Neural cell (in vitro differentiated cells): ENCODE data around the gene PLD2. TPM values are rescaled to one million over a fixed set of nuclear protein-coding genes. Genes with fewer than 3 reads are reported as not detected.

Source experiments
- H2AFZ ChIP-seq: fragments of 200-600, 300-800 bp; sonication (generic), shearing (Covaris generic); 2 replicates; pipeline ENCODE4 v1.6.0; 2014; ENCODE audit warnings: low read depth, mild to moderate bottlenecking, antibody characterized with exemption, low read length, moderate library complexity
- H3F3A ChIP-seq: fragments of 200-600 bp; shearing (Covaris generic); 2 replicates; pipeline ENCODE4 v1.6.1; 2016; ENCODE audit warnings: mild to moderate bottlenecking, moderate library complexity, mixed read lengths, antibody characterized with exemption, low read length; ENCODE audit not compliant: insufficient read depth, poor library complexity, severe bottlenecking
- H3K27ac ChIP-seq: fragments of 200-600, 300-800 bp; sonication (generic), shearing (Covaris generic); 2 replicates; pipeline ENCODE4 v1.5.1; 2014; ENCODE audit warnings: mild to moderate bottlenecking, low read length, moderate library complexity
- H3K27me3 ChIP-seq: fragments of 300-800, 200-600 bp; sonication (generic), shearing (Covaris generic); 2 replicates; pipeline ENCODE4 v1.6.0; 2014; ENCODE audit warnings: mild to moderate bottlenecking, low read depth, low read length, moderate library complexity; ENCODE audit not compliant: insufficient read depth
- H3K36me3 ChIP-seq: fragments of 300-800, 200-600 bp; sonication (generic), shearing (Covaris generic); 2 replicates; pipeline ENCODE4 v1.5.1; 2014; ENCODE audit warnings: mild to moderate bottlenecking, antibody characterized with exemption, low read length, moderate library complexity; ENCODE audit not compliant: insufficient read depth
- H3K4me2 ChIP-seq: fragments of 300-800, 200-600 bp; sonication (generic), shearing (Covaris generic); 2 replicates; pipeline ENCODE4 v1.6.0; 2014; ENCODE audit warnings: mild to moderate bottlenecking, low read length
- H3K4me3 ChIP-seq: fragments of 300-800, 200-600 bp; sonication (generic), shearing (Covaris generic); 2 replicates; pipeline ENCODE4 v1.5.1; 2014; ENCODE audit warnings: mild to moderate bottlenecking, low read length, moderate library complexity
- H3K79me2 ChIP-seq: fragments of 200-600 bp; shearing (Covaris generic); replicated peaks from 2 replicates; pipeline ENCODE4 v1.6.0; 2014; ENCODE audit warnings: mild to moderate bottlenecking, low read length, moderate library complexity; ENCODE audit not compliant: insufficient read depth
- H3K9ac ChIP-seq: fragments of 300-800, 200-600 bp; sonication (generic), shearing (Covaris generic); 2 replicates; pipeline ENCODE4 v1.6.1; 2016; ENCODE audit warnings: mild to moderate bottlenecking, low read length, mixed read lengths
- H3K9me2 ChIP-seq: fragments of 200-600 bp; shearing (Covaris generic); 2 replicates; pipeline ENCODE4 v1.6.1; 2016; ENCODE audit warnings: mild to moderate bottlenecking, low read length, mixed read lengths; ENCODE audit not compliant: insufficient read depth
- H3K9me3 ChIP-seq: fragments of 200-600, 300-800 bp; sonication (generic), shearing (Covaris generic); 2 replicates; pipeline ENCODE4 v1.6.1; 2016; ENCODE audit warnings: mild to moderate bottlenecking, mixed run types, low read length, moderate library complexity, mixed read lengths
- H4K20me1 ChIP-seq: fragments of 200-600 bp; shearing (Covaris generic); 2 replicates; pipeline ENCODE4 v1.6.1; 2016; ENCODE audit warnings: mild to moderate bottlenecking, mixed run types; ENCODE audit not compliant: insufficient read depth
- CTCF ChIP-seq: fragments of 450-650 bp; IDR thresholded peaks from 2 replicates; pipeline ENCODE4 v1.5.1; 2014; ENCODE audit warnings: antibody characterized with exemption, mild to moderate bottlenecking, moderate library complexity; ENCODE audit not compliant: poor library complexity, severe bottlenecking
- EP300 ChIP-seq: fragments of 450-650 bp; conservative IDR thresholded peaks from 2 replicates; pipeline ENCODE4 v1.6.1; 2014; ENCODE audit warnings: antibody characterized with exemption, mild to moderate bottlenecking, moderate library complexity; ENCODE audit not compliant: poor library complexity, severe bottlenecking
- EZH2 ChIP-seq: fragments of 200-600, 300-800 bp; shearing (Covaris generic), sonication (generic); IDR thresholded peaks from 2 replicates; pipeline ENCODE4 v1.6.1; 2014; ENCODE audit warnings: antibody characterized with exemption, low read length, borderline replicate concordance, mild to moderate bottlenecking; ENCODE audit not compliant: insufficient read depth, poor library complexity, severe bottlenecking
- MXI1 ChIP-seq: fragments of 450-650 bp; conservative IDR thresholded peaks from 2 replicates; pipeline ENCODE4 v1.6.1; 2014; ENCODE audit warnings: antibody characterized with exemption, mild to moderate bottlenecking; ENCODE audit not compliant: poor library complexity, severe bottlenecking
- POLR2AphosphoS5 ChIP-seq: IDR thresholded peaks from 2 replicates; pipeline ENCODE4 v1.6.1; 2012
- RAD21 ChIP-seq: fragments of 450-650 bp; conservative IDR thresholded peaks from 2 replicates; pipeline ENCODE4 v1.6.1; 2014; ENCODE audit warnings: antibody characterized with exemption, mild to moderate bottlenecking, moderate library complexity
- REST ChIP-seq: IDR thresholded peaks from 2 replicates; pipeline ENCODE4 v1.6.1; 2012; ENCODE audit warnings: borderline replicate concordance
- SMC3 ChIP-seq: fragments of 450-650 bp; conservative IDR thresholded peaks from 2 replicates; pipeline ENCODE4 v1.6.1; 2014; ENCODE audit warnings: antibody characterized with exemption, mild to moderate bottlenecking, moderate library complexity; ENCODE audit not compliant: poor library complexity
- TAF1 ChIP-seq: IDR thresholded peaks from 2 replicates; pipeline ENCODE4 v1.6.1; 2012; ENCODE audit warnings: low read depth
- polyA minus RNA-seq: library from RNA; depleted of rRNA, polyadenylated mRNA; stranded (reverse); fragments of >200 nt; gene quantifications from 2 replicates; pipeline ENCODE4 v1.2.3, GENCODE V29; 2014
- polyA plus RNA-seq: library from polyadenylated mRNA; depleted of rRNA; stranded (reverse); fragments of >200 nt; gene quantifications from 2 replicates; pipeline ENCODE4 v1.2.3, GENCODE V29; 2014

The PLD2 gene
- polyA plus RNA-seq (2.0 and 3.9 TPM in 2 replicates), polyA minus RNA-seq (2.7 and 4.2 TPM in 2 replicates)

GRCh38 chr17:4806777-4807604, at the start of gene PLD2:
Gene PLD2, plus strand, starts transcription at chr17:4807152. Its CDS starts 621 bp downstream, at chr17:4807773.
- no peaks in the 10 kb centered on the region for H3K79me2 ChIP-seq
- H3K9me2 ChIP-seq: no peaks in the 10 kb centered on the region
- H3K4me2 ChIP-seq: no peak within 1 kb of the TSS
- no peaks in the 10 kb centered on the region for H3K9me3 ChIP-seq
- no peak within 1 kb of the TSS for H2AFZ ChIP-seq
- H3K4me3 ChIP-seq: peak within 1 kb of the TSS; percentile 62
- H3F3A ChIP-seq: no peaks in the 10 kb centered on the region
- H3K27ac ChIP-seq: no peak within 1 kb of the TSS
- H3K9ac ChIP-seq: peak within 1 kb of the TSS; percentile 46
- H3K27me3 ChIP-seq: peaks cover 11% of the 10 kb centered on the region
- TF ChIP-seq CTCF: no peak
- TF ChIP-seq MXI1: no peak
- TF ChIP-seq TAF1: no peak
- TF ChIP-seq EZH2: no peak
- no peak for TF ChIP-seq RAD21
- TF ChIP-seq EP300: no peak
- TF ChIP-seq POLR2AphosphoS5: no peak
- TF ChIP-seq REST: no peak
- no peak for TF ChIP-seq SMC3
- no peaks in the 10 kb centered on the region for H3K36me3 ChIP-seq
- H4K20me1 ChIP-seq: no peaks in the 10 kb centered on the region

GRCh38 chr17:4759776-4760236, 47.1 kb upstream of the PLD2 start:
- Histone ChIP-seq H4K20me1 (no peaks in the 10 kb centered on the region), H3K9ac (no peak overlapping the region)
- no peak for TF ChIP-seq EP300
- TF ChIP-seq POLR2AphosphoS5: no peak
- TF ChIP-seq RAD21: no peak
- TF ChIP-seq REST: no peak
- no peak for TF ChIP-seq MXI1
- TF ChIP-seq TAF1: no peak
- no peak for TF ChIP-seq SMC3
- TF ChIP-seq EZH2: no peak
- no peak for TF ChIP-seq CTCF

More at GRCh38 chr17:4759776-4760236, 47.1 kb upstream of the PLD2 start:
- no peak overlapping the region for H3K4me2 ChIP-seq
- H2AFZ ChIP-seq: no peak overlapping the region
- no peaks in the 10 kb centered on the region for H3F3A ChIP-seq
- no peaks in the 10 kb centered on the region for H3K36me3 ChIP-seq
- no peaks in the 10 kb centered on the region for H3K9me3 ChIP-seq
- H3K27ac ChIP-seq: no peak overlapping the region
- H3K79me2 ChIP-seq: no peaks in the 10 kb centered on the region
- no peaks in the 10 kb centered on the region for H3K27me3 ChIP-seq
- H3K9me2 ChIP-seq: no peaks in the 10 kb centered on the region
- H3K4me3 ChIP-seq: no peak overlapping the region
